ENCODE measurements around the gene PADI2. TPM values are rescaled to one million over a fixed set of nuclear protein-coding genes. Genes with fewer than 3 reads are reported as not detected.

PADI2 gene
- total RNA-seq, 2 donors from 2014 or later, result 0.27 to 2.3 TPM

GRCh38 chr1:17017435-17017834 lies 101.8 kb downstream of the PADI2 start:
- DNase-seq (ENCODE audit: low spot score) (no peak), ATAC-seq (ENCODE audit: insufficient number of reproducible peaks, low FRiP score, low read depth) (no peak)
- no peaks in the 10 kb centered on the region for H3K9me3 ChIP-seq
- H3K27ac ChIP-seq, result no peak overlapping the region
- H3K4me1 ChIP-seq (ENCODE audit: control insufficient read depth in 1 of 2, low read depth in 2 of 2), result peaks cover 0 to 5% of the 10 kb centered on the region in 2 donors
- H3K4me3 ChIP-seq, result no peak overlapping the region
- H3K36me3 ChIP-seq, result peaks cover 35% of the 10 kb centered on the region
- H3K27me3 ChIP-seq (replicated peaks; ENCODE audit: insufficient read depth), result no peaks in the 10 kb centered on the region
- no peak for TF ChIP-seq CTCF (IDR thresholded peaks at IDR 0.05)

Other genes with a start within 250 kb of the PADI2 start
- gene RNU1-2, start 223.5 kb downstream of the PADI2 start, total RNA-seq, result under 1 TPM; under 0.01 TPM
- gene CROCC, start 197.5 kb downstream of the PADI2 start, total RNA-seq, result 10 to 100 TPM; 49.7 to 56.2 TPM
- gene MFAP2, start 138.8 kb downstream of the PADI2 start, total RNA-seq, result 10 to 100 TPM; 24.0 to 62.2 TPM
- 10 to 100 TPM; 45.1 to 59.0 TPM for gene ATP13A2, start 107.5 kb downstream of the PADI2 start, total RNA-seq
- 10 to 100 TPM; 81.5 to 98.9 TPM for gene SDHB, start 65.4 kb downstream of the PADI2 start, total RNA-seq
- gene PADI1, start 85.7 kb upstream of the PADI2 start, total RNA-seq, result 1 to 10 TPM in 1 of 2 donors, not detected in 1; 1.2 TPM
- not detected for gene PADI3, start 129.6 kb upstream of the PADI2 start, total RNA-seq
- under 1 TPM; 0.27 to 0.42 TPM for gene PADI4, start 188.7 kb upstream of the PADI2 start, total RNA-seq